ENCODE measurements around the gene GSG1L.
A peak's percentile ranks its signal among the peaks of the same experiment; 100 is the strongest.

The GSG1L gene

GRCh38 chr16:28029387-28030002 is 34.0 kb downstream of the GSG1L start:
- Mint-ChIP-seq H3K4me1 (no peaks in the 10 kb centered on the region), H3K27me3 (peaks cover 6% of the 10 kb centered on the region), H3K4me3 (no peak overlapping the region), H3K27ac (no peak overlapping the region), H3K9me3 (no peaks in the 10 kb centered on the region)
- ATAC-seq (no peak), DNase-seq (no peak)

GRCh38 chr16:28027055-28027454 is 36.5 kb downstream of the GSG1L start:
- H3K9me3 Mint-ChIP-seq = peaks cover 0 to under 1% of the 10 kb centered on the region in 2 donors
- DNase-seq = no peak
- no peaks in the 10 kb centered on the region for H3K27me3 Mint-ChIP-seq
- no peaks in the 10 kb centered on the region for H3K4me1 Mint-ChIP-seq
- ATAC-seq = no peak
- H3K4me3 Mint-ChIP-seq = no peak overlapping the region
- no peak overlapping the region for H3K27ac Mint-ChIP-seq

- DNase-seq (no peak), ATAC-seq (no peak)
- H3K9me3 Mint-ChIP-seq = peaks cover 0 to 7% of the 10 kb centered on the region in 2 donors
- H3K27me3 Mint-ChIP-seq = no peaks in the 10 kb centered on the region
- H3K27ac Mint-ChIP-seq = no peak overlapping the region
- H3K4me1 Mint-ChIP-seq = no peaks in the 10 kb centered on the region
- no peak overlapping the region for H3K4me3 Mint-ChIP-seq
Observed at GRCh38 chr16:28025631-28026030, 37.9 kb downstream of the GSG1L start.

- Mint-ChIP-seq H3K4me3 (no peak overlapping the region), H3K27me3 (peaks cover 12% of the 10 kb centered on the region), H3K9me3 (peaks cover 10 to 21% of the 10 kb centered on the region in 2 donors), H3K27ac (no peak overlapping the region), H3K4me1 (no peaks in the 10 kb centered on the region)
- no peak for DNase-seq
- ATAC-seq = no peak
Observed at GRCh38 chr16:28019218-28019617, 44.3 kb downstream of the GSG1L start.

- no peak for DNase-seq
- no peak for ATAC-seq
- Mint-ChIP-seq H3K4me1 (no peaks in the 10 kb centered on the region), H3K9me3 (peaks cover 6 to 10% of the 10 kb centered on the region in 2 donors), H3K27me3 (peaks cover 28% of the 10 kb centered on the region), H3K4me3 (no peak overlapping the region), H3K27ac (no peak overlapping the region)
Observed at GRCh38 chr16:28014851-28015250, 48.7 kb downstream of the GSG1L start.

- no peaks in the 10 kb centered on the region for H3K4me1 Mint-ChIP-seq
- no peak for DNase-seq
- no peak overlapping the region for H3K4me3 Mint-ChIP-seq
- no peak overlapping the region for H3K27ac Mint-ChIP-seq
- H3K27me3 Mint-ChIP-seq = peaks cover 37% of the 10 kb centered on the region
- ATAC-seq = no peak
- peaks cover 0 to 3% of the 10 kb centered on the region in 2 donors for H3K9me3 Mint-ChIP-seq
Observed at GRCh38 chr16:28013878-28014277, 49.6 kb downstream of the GSG1L start.

- Mint-ChIP-seq H3K27me3 (peaks cover 41% of the 10 kb centered on the region), H3K4me3 (no peak overlapping the region), H3K27ac (no peak overlapping the region), H3K9me3 (no peaks in the 10 kb centered on the region), H3K4me1 (no peaks in the 10 kb centered on the region)
- no peak for ATAC-seq
- DNase-seq = no peak
Observed at GRCh38 chr16:28013392-28013791, 50.1 kb downstream of the GSG1L start.

- DNase-seq (no peak), ATAC-seq (no peak)
- Mint-ChIP-seq H3K4me3 (no peak overlapping the region), H3K4me1 (no peaks in the 10 kb centered on the region), H3K27me3 (peaks cover 39% of the 10 kb centered on the region), H3K27ac (no peak overlapping the region), H3K9me3 (no peaks in the 10 kb centered on the region)
Observed at GRCh38 chr16:28011971-28012445, 51.5 kb downstream of the GSG1L start.

GRCh38 chr16:28011223-28011622 is 52.3 kb downstream of the GSG1L start:
- Mint-ChIP-seq H3K4me3 (no peak overlapping the region), H3K27ac (peak overlapping the region in 1 of 2 donors; percentile 74), H3K9me3 (no peaks in the 10 kb centered on the region), H3K27me3 (peaks cover 32% of the 10 kb centered on the region), H3K4me1 (no peaks in the 10 kb centered on the region)
- ATAC-seq (no peak), DNase-seq (no peak)

- no peak overlapping the region for H3K27ac Mint-ChIP-seq
- H3K4me3 Mint-ChIP-seq = no peak overlapping the region
- no peak for ATAC-seq
- DNase-seq = no peak
- no peaks in the 10 kb centered on the region for H3K4me1 Mint-ChIP-seq
- H3K9me3 Mint-ChIP-seq = no peaks in the 10 kb centered on the region
- peaks cover 32% of the 10 kb centered on the region for H3K27me3 Mint-ChIP-seq
Observed at GRCh38 chr16:28010671-28011070, 52.8 kb downstream of the GSG1L start.

- ATAC-seq = no peak
- no peaks in the 10 kb centered on the region for H3K4me1 Mint-ChIP-seq
- peak overlapping the region; percentile 30 to 42 for H3K27ac Mint-ChIP-seq
- H3K4me3 Mint-ChIP-seq = no peak overlapping the region
- H3K9me3 Mint-ChIP-seq = no peaks in the 10 kb centered on the region
- peaks cover 32% of the 10 kb centered on the region for H3K27me3 Mint-ChIP-seq
- DNase-seq = no peak
Observed at GRCh38 chr16:28009586-28010373, 53.7 kb downstream of the GSG1L start.

- Mint-ChIP-seq H3K27ac (no peak overlapping the region), H3K9me3 (no peaks in the 10 kb centered on the region), H3K27me3 (peaks cover 8% of the 10 kb centered on the region), H3K4me3 (no peak overlapping the region), H3K4me1 (no peaks in the 10 kb centered on the region)
- DNase-seq (no peak), ATAC-seq (no peak)
Observed at GRCh38 chr16:28003923-28004322, 59.6 kb downstream of the GSG1L start.

GRCh38 chr16:28003021-28003865 is 60.3 kb downstream of the GSG1L start:
- Mint-ChIP-seq H3K9me3 (no peaks in the 10 kb centered on the region), H3K27me3 (peaks cover 2% of the 10 kb centered on the region), H3K4me1 (no peaks in the 10 kb centered on the region), H3K4me3 (no peak overlapping the region), H3K27ac (no peak overlapping the region)
- no peak for DNase-seq
- ATAC-seq = no peak

- Mint-ChIP-seq H3K4me3 (no peak overlapping the region), H3K27me3 (no peaks in the 10 kb centered on the region), H3K4me1 (no peaks in the 10 kb centered on the region), H3K9me3 (no peaks in the 10 kb centered on the region), H3K27ac (no peak overlapping the region)
- DNase-seq (no peak), ATAC-seq (no peak)
Observed at GRCh38 chr16:28001642-28002041, 61.9 kb downstream of the GSG1L start.

GRCh38 chr16:28001184-28001583 is 62.3 kb downstream of the GSG1L start:
- Mint-ChIP-seq H3K27ac (no peak overlapping the region), H3K4me3 (no peak overlapping the region), H3K9me3 (no peaks in the 10 kb centered on the region), H3K4me1 (peaks cover under 1% of the 10 kb centered on the region), H3K27me3 (no peaks in the 10 kb centered on the region)
- ATAC-seq (no peak), DNase-seq (no peak)
